OCI-LY1 (cell line): ENCODE data around the gene OR52N1.

Experiments used
- CTCF ChIP-seq: fragments of 200-600 bp; sonication (generic), shearing (Covaris generic); IDR thresholded peaks from 2 replicates; pipeline ENCODE4 v1.5.1; 2017; ENCODE audit warnings: mild to moderate bottlenecking, antibody characterized with exemption, low read length, moderate library complexity, mixed read lengths
- EZH2 ChIP-seq: fragments of 200-600 bp; sonication (generic), shearing (Covaris generic); IDR thresholded peaks from 2 replicates; pipeline ENCODE4 v1.8.0; 2017; ENCODE audit warnings: borderline replicate concordance, mixed run types, mild to moderate bottlenecking, antibody characterized with exemption, low read length, moderate library complexity, mixed read lengths

DNA sequence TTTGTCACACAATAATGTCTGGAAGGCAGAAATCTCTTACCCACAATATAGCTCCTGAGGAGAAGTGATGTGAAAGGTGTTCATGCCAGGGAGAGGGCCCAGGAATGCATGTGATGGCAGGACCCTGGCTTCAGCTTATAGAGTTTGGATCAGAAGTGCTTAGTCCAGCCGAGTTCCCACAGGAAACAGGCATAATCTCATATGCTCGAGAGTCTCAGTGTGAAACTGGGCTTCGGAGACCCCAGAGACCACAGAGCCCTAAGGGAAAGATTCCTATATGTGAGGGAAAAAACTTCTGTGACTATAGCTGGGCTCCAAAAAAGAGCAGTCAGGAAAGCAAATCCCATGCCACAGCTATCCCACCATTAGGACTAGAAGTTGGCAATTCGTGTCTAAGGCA is 7.8 kb downstream of the OR52N1 start, which contains the start of gene OR52N5:
- TF ChIP-seq CTCF: no peak
- no peak for TF ChIP-seq EZH2
